Fibroblast of mammary gland (primary cell): ENCODE measurements around the gene THAP4.

Experiments
- DNase-seq: peaks from one replicate; pipeline ENCODE4 v3.0.0-alpha.2; 2010; ENCODE audit warnings: low read depth
- H3K4me3 ChIP-seq: 2 replicates; pipeline ENCODE4 v1.5.1; 2011; ENCODE audit warnings: low read depth, mild to moderate bottlenecking, low read length, moderate library complexity; ENCODE audit not compliant: control insufficient read depth
- CTCF ChIP-seq: conservative IDR thresholded peaks from 2 replicates; pipeline ENCODE4 v1.5.1; 2011; ENCODE audit warnings: low read depth, low read length, inconsistent platforms; ENCODE audit not compliant: control insufficient read depth, insufficient read depth

The THAP4 gene

DNA sequence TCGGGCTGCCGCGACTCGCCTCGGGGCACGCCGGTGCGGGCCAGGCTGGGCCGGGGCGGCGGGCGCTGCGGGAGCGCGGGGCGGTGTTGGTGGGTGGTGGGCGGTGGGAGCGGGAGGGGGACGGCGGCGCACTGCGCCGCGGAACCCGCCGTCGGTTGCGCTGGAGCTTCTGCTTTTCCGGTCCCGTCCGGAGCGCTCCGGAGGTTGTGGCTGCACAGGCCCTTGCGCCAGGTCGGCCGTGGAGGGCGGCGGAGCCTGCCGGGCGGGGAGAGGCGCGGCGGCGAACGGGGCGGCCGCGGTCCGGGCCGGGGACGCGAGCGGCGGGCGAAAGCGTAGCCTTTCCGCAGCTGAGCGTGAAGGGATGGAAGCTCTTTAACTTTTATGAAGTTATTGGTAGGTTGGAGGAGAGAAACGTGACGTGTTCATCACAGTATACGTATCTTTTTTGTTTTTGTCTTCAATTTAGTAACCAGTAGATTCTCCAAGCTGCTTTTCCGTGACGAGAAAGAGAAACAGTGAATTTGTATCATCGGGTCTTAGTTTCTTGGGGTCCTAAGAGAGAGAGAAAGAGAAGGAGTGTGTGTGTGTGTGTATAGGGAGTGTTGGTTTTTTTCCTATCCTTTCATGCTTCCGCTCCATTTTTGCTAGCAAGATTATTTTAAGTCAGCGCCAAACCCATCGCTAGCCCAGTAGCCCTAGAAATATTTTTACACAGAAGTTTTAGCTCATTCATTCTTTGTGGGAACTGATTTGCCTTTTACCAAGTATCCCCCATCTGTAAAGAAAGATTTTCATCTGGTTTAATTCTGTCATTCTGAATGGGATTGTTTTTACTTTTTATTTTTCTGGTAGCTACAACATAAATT is 1.1 kb upstream of the THAP4 start:
- peak overlapping the region; percentile 76 for H3K4me3 ChIP-seq
- no peak for TF ChIP-seq CTCF
- DNase-seq, result no peak

DNA sequence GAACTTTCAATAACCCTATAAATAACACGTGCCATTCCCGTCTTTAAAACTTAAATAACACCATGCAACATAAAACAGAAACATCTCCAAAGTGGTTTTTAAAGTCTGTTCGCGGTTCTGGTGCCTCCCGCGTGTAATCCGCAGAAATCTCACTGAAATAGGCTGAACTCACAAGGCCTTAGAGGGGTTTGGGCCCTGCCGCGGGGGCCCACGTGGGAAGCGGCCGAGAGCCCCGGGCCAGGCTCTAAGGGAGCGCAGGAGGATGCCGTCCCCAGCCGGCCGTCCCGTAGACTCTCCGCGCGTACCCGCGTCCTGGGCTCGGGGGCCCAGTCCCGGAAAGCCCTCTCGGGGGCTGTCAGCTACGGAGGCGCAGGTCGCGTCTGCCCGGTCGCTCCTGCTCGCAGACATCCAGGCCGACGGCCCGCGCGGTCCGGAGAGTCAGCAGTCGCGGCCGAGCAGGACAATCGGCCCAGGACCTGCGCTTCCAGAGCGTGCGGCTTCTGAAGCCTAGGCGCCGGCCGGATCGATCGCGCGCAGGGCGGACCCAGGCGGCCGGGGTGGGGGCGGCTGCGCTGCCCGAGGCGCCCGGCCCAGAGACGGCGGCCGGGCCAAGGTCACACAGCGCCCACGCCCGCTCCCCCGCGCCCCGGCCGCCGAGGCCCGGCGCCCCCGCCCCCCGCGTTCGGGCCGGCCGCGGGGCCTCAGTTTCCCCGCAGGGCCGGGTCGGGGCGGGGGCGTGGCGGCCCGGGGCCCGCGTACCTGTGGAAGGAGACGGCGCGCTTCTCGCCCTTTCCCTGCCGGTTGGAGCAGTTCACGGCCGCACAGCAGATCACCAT is 558 bp downstream of the THAP4 start:
- DNase-seq, result no peak

DNA sequence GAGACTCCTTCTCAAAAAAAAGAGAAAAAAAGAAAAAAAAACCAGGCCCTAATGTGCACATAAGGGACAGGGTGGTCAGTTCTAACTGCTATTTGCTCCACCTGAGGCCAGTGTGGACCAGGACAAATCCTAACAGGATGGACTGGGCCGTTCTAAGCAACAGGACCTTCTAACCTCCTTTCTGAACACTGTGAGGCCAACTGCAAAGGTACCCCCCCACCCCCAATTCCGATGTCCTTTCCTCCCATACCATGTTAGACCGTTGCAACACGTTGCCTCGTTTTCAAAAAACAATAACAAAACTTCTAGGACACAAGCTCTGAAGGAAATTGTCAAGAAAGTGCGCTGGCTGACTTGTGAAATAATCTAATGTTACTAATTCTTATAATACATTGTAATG is 1.2 kb downstream of the THAP4 start:
- peak; percentile 27 for DNase-seq
- H3K4me3 ChIP-seq, result peak overlapping the region; percentile 76
- TF ChIP-seq CTCF, result no peak

More for the DNA sequence above, 558 bp downstream of the THAP4 start:
- peak overlapping the region; percentile 76 for H3K4me3 ChIP-seq
- TF ChIP-seq CTCF, result no peak

DNA sequence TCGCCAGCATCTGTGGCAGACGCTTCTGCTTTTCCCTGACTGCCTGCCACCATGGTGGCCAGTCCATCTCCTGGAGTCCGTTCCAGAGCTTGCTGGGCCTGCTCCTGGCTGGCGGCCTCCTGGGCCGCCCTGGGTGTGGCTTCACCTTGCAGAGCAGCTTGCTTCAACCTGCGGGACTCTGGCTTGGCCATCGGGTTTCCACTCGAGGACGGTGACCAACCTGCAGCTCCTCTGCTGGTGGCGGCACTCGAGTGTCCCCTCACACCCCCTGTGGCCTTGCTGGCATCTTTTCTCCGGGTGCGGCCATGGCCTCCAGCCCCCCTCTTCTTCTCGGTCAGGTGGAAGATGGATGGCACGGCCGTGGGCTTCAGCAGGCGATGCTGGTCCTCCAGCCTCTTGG is 3.4 kb downstream of the THAP4 start:
- TF ChIP-seq CTCF, result no peak
- no peak overlapping the region for H3K4me3 ChIP-seq
- DNase-seq, result no peak

- TF ChIP-seq CTCF, result no peak
- no peak overlapping the region for H3K4me3 ChIP-seq
Observed at GRCh38 chr2:241632478-241633325, 4.3 kb downstream of the THAP4 start.

DNA sequence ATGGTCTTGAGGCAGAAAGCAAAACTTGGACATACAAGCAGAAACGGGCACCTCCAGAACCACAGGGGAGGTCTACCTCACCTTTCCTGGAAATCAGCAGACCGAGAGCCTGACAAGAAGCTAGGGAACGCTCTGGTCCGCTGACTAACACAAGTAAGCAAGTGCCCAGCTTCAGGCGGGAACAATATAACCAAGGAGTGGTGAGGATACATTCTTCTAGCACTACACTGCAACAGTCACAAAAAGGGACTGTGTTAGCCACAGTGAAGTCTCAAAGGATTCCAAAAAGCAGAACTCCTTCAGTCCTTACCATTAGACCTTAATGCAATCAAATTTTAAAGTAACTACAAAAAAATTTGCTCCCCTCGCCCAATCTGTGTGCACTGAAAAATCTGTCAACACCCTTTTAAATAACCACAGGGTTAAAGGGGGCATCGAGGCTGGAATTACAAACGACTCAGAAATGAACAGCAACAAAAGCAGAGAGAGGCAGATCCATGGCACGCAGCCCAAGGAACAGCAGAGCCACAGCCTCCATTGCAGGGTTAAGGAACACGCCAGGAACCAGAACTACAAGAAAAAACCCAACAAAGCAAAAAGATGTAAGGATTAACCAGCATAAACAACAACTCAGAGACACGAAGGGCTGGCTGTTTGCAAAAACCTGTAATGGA is 7.1 kb downstream of the THAP4 start:
- DNase-seq, result no peak
- no peak for TF ChIP-seq CTCF
- H3K4me3 ChIP-seq, result no peak overlapping the region

More at GRCh38 chr2:241632478-241633325, 4.3 kb downstream of the THAP4 start:
- DNase-seq, result no peak
